NT2/D1 (cell line): ENCODE data around the gene LRRC3C.
A peak's percentile ranks its signal among the peaks of the same experiment; 100 is the strongest.
"Not testable (repeated sequence)": the region's sequence is repeated elsewhere in the genome, so short reads cannot be mapped to it uniquely, and the experiment has no call there.

Experiments used
- DNase-seq: peaks from one replicate; pipeline ENCODE4 v3.0.0-alpha.2; 2011; ENCODE audit warnings: low read depth, low spot score
- H3K27me3 ChIP-seq: 2 replicates; pipeline ENCODE4 v1.6.0; 2011; ENCODE audit warnings: mild to moderate bottlenecking; ENCODE audit not compliant: insufficient read length, insufficient read depth
- H3K36me3 ChIP-seq: 2 replicates; pipeline ENCODE4 v1.6.1; 2011; ENCODE audit warnings: mild to moderate bottlenecking, low read length, mixed read lengths; ENCODE audit not compliant: insufficient read depth, insufficient read length
- H3K4me1 ChIP-seq: 2 replicates; pipeline ENCODE4 v1.5.1; 2011; ENCODE audit not compliant: insufficient read depth, insufficient read length
- H3K4me3 ChIP-seq: 2 replicates; pipeline ENCODE4 v1.5.1; 2011; ENCODE audit warnings: low read depth; ENCODE audit not compliant: insufficient read length
- H3K9ac ChIP-seq: 2 replicates; pipeline ENCODE4 v1.6.0; 2011; ENCODE audit warnings: low read depth; ENCODE audit not compliant: insufficient read length
- H3K9me3 ChIP-seq: 2 replicates; pipeline ENCODE4 v1.5.1; 2011; ENCODE audit warnings: mild to moderate bottlenecking, low read length; ENCODE audit not compliant: insufficient read depth
- SUZ12 ChIP-seq: IDR thresholded peaks from 2 replicates; pipeline ENCODE4 v1.6.1; 2011; ENCODE audit not compliant: insufficient read length, insufficient read depth; ENCODE audit errors: extremely low read depth
- YY1 ChIP-seq: IDR thresholded peaks from 2 replicates; pipeline ENCODE4 v1.6.1; 2011; ENCODE audit not compliant: insufficient read length, insufficient read depth
- ZNF274 ChIP-seq: IDR thresholded peaks from 2 replicates; pipeline ENCODE4 v1.6.1; 2011; ENCODE audit warnings: mild to moderate bottlenecking, low read depth, low read length

The LRRC3C gene

DNA sequence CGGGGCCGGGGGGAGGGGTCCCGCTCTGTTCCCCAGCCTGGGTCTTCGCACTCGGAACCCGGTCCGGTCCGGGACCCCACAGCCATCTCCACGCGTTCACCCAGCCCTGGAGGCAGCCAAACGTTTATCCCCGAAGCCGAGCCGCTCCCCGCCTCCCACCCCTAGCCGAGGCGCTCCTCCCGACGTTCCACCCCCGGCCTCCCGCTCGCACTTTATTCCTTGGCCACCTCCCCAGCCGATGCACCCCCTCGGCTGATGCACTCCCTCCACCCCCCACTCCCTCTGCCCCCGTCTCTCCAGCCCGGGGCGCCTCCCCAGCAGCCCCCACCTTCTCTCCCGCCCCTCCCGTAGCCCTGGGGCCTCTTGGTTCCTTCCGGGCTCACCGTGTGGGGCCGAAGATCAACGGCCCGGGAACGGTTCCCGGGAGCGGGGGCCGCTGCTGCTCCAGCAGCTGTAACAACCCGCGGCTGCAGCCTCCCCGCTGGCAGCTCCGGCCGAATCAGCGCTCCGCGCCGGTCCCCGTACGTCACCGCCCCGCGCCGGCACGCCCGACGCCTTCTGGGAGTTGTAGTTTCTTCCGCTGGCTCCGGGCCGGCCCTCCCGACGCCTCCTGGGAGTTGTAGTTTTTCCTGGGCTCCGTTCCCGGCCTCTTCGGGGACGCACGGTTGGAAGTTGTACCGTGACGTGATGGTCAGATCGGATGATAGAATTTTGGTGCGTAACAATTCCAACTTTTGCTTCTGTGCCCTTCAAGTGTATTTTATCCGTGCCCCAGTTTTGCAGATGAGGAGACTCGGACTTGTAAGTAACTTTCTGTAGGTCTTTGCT lies at the start of gene LRRC3C, which contains the start of gene ORMDL3:
TSS of gene LRRC3C (plus strand) at position 632 of the 828 bp plus-strand sequence. CDS start 13,792 bp downstream, outside the sequence.
TSS of gene ORMDL3 (minus strand) at position 501 of the 828 bp plus-strand sequence. CDS start 3,398 bp downstream, outside the sequence.
- Histone ChIP-seq H3K36me3 (peaks cover 30% of the 10 kb centered on the region), H3K9ac (peak within 1 kb of the TSS; percentile 88), H3K27me3 (no peaks in the 10 kb centered on the region), H3K4me3 (peak within 1 kb of the TSS; percentile 87), H3K9me3 (no peaks in the 10 kb centered on the region), H3K4me1 (peaks cover 27% of the 10 kb centered on the region)
- TF ChIP-seq ZNF274 (no peak), YY1 (no peak), SUZ12 (no peak)
- peak; percentile 81 for DNase-seq

GRCh38 chr17:39886102-39886501 lies 41.4 kb upstream of the LRRC3C start:
- H3K9ac ChIP-seq, H3K36me3 ChIP-seq, DNase-seq, H3K9me3 ChIP-seq, H3K4me3 ChIP-seq, H3K4me1 ChIP-seq, H3K27me3 ChIP-seq: not testable (repeated sequence)

DNA sequence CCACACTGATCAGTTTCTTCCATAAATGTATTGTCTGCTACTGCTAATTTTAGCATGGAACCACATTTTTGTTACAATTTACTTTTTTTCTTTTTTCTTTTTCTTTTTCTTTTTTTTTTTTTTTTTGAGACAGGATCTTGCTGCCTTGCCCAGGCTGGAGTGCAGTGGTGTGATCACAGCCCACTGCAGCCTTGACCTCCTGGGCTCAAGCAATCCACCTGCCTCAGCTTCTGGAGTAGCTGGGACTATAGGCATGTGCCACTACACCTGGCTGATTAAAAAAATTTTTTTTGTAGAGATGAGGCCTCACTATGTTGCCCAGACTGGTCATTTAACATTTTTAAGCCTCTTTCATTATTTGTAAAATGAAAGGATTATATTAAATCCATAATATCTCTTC lies 40.5 kb upstream of the LRRC3C start:
- DNase-seq: no peak
- no peaks in the 10 kb centered on the region for H3K4me1 ChIP-seq
- no peaks in the 10 kb centered on the region for H3K9me3 ChIP-seq
- no peaks in the 10 kb centered on the region for H3K27me3 ChIP-seq
- H3K9ac ChIP-seq: no peak overlapping the region
- H3K4me3 ChIP-seq: no peak overlapping the region
- H3K36me3 ChIP-seq: no peaks in the 10 kb centered on the region
- TF ChIP-seq YY1 (no peak), SUZ12 (no peak), ZNF274 (no peak)

- Histone ChIP-seq H3K9ac (no peak overlapping the region), H3K4me3 (no peak overlapping the region), H3K36me3 (no peaks in the 10 kb centered on the region), H3K9me3 (no peaks in the 10 kb centered on the region), H3K4me1 (no peaks in the 10 kb centered on the region), H3K27me3 (no peaks in the 10 kb centered on the region)
- TF ChIP-seq ZNF274 (no peak), YY1 (no peak), SUZ12 (no peak)
- no peak for DNase-seq
These were observed 38.3 kb upstream of the LRRC3C start for GRCh38 chr17:39889200-39889599.

GRCh38 chr17:39894681-39895376 lies 32.7 kb upstream of the LRRC3C start:
- no peaks in the 10 kb centered on the region for H3K27me3 ChIP-seq
- H3K4me1 ChIP-seq: no peaks in the 10 kb centered on the region
- TF ChIP-seq ZNF274 (no peak), YY1 (no peak), SUZ12 (no peak)
- no peaks in the 10 kb centered on the region for H3K9me3 ChIP-seq
- no peak for DNase-seq
- H3K4me3 ChIP-seq: no peak overlapping the region
- no peaks in the 10 kb centered on the region for H3K36me3 ChIP-seq
- no peak overlapping the region for H3K9ac ChIP-seq

- no peaks in the 10 kb centered on the region for H3K4me1 ChIP-seq
- no peak overlapping the region for H3K9ac ChIP-seq
- peaks cover 2% of the 10 kb centered on the region for H3K36me3 ChIP-seq
- no peak overlapping the region for H3K4me3 ChIP-seq
- no peak for TF ChIP-seq SUZ12
- TF ChIP-seq ZNF274: no peak
- TF ChIP-seq YY1: no peak
- no peak for DNase-seq
- H3K9me3 ChIP-seq: no peaks in the 10 kb centered on the region
- H3K27me3 ChIP-seq: no peaks in the 10 kb centered on the region
These were observed 29.4 kb upstream of the LRRC3C start for GRCh38 chr17:39898088-39898487.

DNA sequence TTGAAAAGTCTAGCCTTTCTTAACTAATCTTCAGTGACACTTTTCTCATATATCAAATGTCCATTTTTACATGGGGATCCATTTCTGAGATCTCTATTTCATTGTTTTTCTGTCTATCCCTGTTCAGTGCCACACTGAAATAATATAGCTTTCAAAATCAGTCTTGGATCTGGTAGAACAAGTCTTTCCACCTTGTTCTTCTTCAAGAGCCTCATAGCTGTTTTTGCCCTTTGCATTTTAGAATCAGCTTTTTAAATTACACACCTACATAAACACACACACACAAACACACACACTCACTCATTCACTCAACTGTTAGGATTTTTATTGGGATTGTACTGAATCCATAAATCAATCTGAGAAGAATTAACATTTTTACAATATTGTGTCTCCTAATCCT lies 28.3 kb upstream of the LRRC3C start:
- Histone ChIP-seq H3K36me3 (peaks cover 7% of the 10 kb centered on the region), H3K4me3 (no peak overlapping the region), H3K27me3 (no peaks in the 10 kb centered on the region), H3K9ac (no peak overlapping the region), H3K9me3 (no peaks in the 10 kb centered on the region), H3K4me1 (no peaks in the 10 kb centered on the region)
- no peak for TF ChIP-seq ZNF274
- TF ChIP-seq SUZ12: no peak
- TF ChIP-seq YY1: no peak
- DNase-seq: no peak

DNA sequence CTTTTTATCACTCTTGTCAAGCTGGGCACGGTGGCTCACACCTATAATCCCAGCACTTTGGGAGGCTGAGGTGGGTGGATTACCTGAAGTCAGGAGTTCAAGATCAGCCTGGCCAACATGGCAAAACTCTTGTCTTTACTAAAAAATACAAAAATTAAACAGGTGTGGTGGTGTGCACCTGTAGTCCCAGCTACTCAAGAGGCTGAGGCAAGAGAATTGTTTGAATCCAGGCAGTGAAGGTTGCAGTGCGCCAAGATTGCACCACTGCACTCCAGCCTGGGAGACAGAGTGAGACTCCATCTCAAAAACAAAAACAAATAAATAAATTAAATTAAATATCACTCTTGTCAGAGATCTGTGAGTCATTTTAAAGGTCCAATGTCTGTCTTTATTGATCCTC lies 25.5 kb upstream of the LRRC3C start:
- not testable (repeated sequence) for H3K27me3 ChIP-seq, H3K4me1 ChIP-seq, H3K4me3 ChIP-seq, H3K9me3 ChIP-seq, H3K9ac ChIP-seq, DNase-seq
- H3K36me3 ChIP-seq: peaks cover 32% of the 10 kb centered on the region
